ENCODE measurements around the gene C6.

C6 gene

DNA sequence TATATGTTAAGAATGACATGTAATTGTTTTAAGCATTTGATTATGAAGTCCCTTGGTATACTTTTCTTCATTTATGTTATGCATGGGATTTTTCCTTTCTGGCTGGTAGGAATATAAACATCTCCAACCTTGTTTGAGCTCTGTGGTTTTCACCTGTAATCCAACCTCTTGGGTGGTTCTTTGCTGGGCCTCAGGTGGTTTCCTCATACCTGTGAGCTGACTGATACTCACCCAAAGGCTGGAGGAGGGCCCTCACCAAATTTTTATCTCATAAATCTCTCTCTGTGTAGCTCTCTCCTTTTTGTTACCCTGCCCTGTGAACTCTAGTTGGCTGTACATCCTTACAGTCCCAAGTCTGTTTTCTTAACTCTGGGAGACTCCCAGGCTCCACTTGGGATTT, 39.8 kb upstream of the C6 start (continued):
- TF ChIP-seq, protein P1, sequence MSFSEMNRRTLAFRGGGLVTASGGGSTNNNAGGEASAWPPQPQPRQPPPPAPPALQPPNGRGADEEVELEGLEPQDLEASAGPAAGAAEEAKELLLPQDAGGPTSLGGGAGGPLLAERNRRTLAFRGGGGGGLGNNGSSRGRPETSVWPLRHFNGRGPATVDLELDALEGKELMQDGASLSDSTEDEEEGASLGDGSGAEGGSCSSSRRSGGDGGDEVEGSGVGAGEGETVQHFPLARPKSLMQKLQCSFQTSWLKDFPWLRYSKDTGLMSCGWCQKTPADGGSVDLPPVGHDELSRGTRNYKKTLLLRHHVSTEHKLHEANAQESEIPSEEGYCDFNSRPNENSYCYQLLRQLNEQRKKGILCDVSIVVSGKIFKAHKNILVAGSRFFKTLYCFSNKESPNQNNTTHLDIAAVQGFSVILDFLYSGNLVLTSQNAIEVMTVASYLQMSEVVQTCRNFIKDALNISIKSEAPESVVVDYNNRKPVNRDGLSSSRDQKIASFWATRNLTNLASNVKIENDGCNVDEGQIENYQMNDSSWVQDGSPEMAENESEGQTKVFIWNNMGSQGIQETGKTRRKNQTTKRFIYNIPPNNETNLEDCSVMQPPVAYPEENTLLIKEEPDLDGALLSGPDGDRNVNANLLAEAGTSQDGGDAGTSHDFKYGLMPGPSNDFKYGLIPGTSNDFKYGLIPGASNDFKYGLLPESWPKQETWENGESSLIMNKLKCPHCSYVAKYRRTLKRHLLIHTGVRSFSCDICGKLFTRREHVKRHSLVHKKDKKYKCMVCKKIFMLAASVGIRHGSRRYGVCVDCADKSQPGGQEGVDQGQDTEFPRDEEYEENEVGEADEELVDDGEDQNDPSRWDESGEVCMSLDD (tag by site-specific recombination; IDR thresholded peaks at IDR 0.05), result no peak

DNA sequence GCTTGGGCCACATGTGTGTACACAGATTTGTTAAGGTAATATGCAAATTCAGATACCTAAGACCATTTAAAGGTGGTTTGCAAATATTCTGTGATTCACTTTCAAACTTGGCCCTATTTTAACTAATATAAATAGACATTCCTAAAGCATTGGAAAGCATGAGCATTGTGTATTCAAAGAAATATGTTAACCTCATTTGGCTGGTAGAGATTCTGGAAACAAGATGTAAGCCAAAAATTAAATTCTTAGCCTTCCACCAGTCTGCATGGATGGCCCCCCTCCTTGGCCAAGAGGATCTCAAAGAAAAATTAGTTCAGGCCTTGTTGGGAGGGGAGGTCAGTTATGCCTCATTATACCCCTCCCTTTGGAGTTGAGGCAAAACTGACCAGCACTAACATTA, 38.7 kb upstream of the C6 start:
- no peaks in the 10 kb centered on the region for H3K4me1 ChIP-seq (ENCODE audit: control insufficient read depth, insufficient read depth, low read length)
- ChIA-PET POLR2A (no interaction called here), CTCF (no interaction called here)
- no peaks in the 10 kb centered on the region; the same call in 1 of the 2 replicates for H3K9me3 ChIP-seq (ENCODE audit: control insufficient read depth, insufficient read depth, low read depth, low read length)
- TF ChIP-seq ZNF248 (tag by site-specific recombination; IDR thresholded peaks at IDR 0.05), result no peak
- TF ChIP-seq ZNF138 (tag by site-specific recombination; IDR thresholded peaks at IDR 0.05; ENCODE audit: borderline replicate concordance), result no peak
- TF ChIP-seq, protein P2, sequence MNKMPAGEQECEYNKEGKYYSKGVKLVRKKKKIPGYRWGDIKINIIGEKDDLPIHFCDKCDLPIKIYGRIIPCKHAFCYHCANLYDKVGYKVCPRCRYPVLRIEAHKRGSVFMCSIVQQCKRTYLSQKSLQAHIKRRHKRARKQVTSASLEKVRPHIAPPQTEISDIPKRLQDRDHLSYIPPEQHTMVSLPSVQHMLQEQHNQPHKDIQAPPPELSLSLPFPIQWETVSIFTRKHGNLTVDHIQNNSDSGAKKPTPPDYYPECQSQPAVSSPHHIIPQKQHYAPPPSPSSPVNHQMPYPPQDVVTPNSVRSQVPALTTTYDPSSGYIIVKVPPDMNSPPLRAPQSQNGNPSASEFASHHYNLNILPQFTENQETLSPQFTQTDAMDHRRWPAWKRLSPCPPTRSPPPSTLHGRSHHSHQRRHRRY (tag by site-specific recombination; IDR thresholded peaks at IDR 0.05), result no peak
- TF ChIP-seq, protein P3, sequence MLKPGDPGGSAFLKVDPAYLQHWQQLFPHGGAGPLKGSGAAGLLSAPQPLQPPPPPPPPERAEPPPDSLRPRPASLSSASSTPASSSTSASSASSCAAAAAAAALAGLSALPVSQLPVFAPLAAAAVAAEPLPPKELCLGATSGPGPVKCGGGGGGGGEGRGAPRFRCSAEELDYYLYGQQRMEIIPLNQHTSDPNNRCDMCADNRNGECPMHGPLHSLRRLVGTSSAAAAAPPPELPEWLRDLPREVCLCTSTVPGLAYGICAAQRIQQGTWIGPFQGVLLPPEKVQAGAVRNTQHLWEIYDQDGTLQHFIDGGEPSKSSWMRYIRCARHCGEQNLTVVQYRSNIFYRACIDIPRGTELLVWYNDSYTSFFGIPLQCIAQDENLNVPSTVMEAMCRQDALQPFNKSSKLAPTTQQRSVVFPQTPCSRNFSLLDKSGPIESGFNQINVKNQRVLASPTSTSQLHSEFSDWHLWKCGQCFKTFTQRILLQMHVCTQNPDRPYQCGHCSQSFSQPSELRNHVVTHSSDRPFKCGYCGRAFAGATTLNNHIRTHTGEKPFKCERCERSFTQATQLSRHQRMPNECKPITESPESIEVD (tag by site-specific recombination; IDR thresholded peaks at IDR 0.05), result no peak
- no peak for TF ChIP-seq ZNF677 (tag by site-specific recombination; IDR thresholded peaks at IDR 0.05)
- TF ChIP-seq ZBTB48 (tag by site-specific recombination; IDR thresholded peaks at IDR 0.05), result no peak
- TF ChIP-seq PRDM1 (tag by site-specific recombination; IDR thresholded peaks at IDR 0.05), result no peak
- TF ChIP-seq ZNF394 (tag by site-specific recombination; IDR thresholded peaks at IDR 0.05; ENCODE audit: borderline replicate concordance), result no peak
- TF ChIP-seq ZNF658 (tag by site-specific recombination; IDR thresholded peaks at IDR 0.05), result no peak
- TF ChIP-seq, protein P4, sequence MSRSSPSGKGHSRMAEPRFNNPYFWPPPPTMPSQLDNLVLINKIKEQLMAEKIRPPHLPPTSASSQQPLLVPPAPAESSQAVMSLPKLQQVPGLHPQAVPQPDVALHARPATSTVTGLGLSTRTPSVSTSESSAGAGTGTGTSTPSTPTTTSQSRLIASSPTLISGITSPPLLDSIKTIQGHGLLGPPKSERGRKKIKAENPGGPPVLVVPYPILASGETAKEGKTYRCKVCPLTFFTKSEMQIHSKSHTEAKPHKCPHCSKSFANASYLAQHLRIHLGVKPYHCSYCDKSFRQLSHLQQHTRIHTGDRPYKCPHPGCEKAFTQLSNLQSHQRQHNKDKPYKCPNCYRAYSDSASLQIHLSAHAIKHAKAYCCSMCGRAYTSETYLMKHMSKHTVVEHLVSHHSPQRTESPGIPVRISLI (tag by site-specific recombination; IDR thresholded peaks at IDR 0.05), result no peak
- TF ChIP-seq SP2 (tag by site-specific recombination; IDR thresholded peaks at IDR 0.05), result no peak
- TF ChIP-seq ZNF311 (tag by site-specific recombination; IDR thresholded peaks at IDR 0.05; ENCODE audit: borderline replicate concordance), result no peak
- no peak overlapping the region for H3K27ac ChIP-seq (ENCODE audit: extremely low read depth, low read depth, low read length)
- no peak overlapping the region for H3K4me3 ChIP-seq (ENCODE audit: low read depth, low read length)
- H3K36me3 ChIP-seq (ENCODE audit: control insufficient read depth in 2 of 2, insufficient read depth in 1 of 2, low read length in 2 of 2), result no peaks in the 10 kb centered on the region

DNA sequence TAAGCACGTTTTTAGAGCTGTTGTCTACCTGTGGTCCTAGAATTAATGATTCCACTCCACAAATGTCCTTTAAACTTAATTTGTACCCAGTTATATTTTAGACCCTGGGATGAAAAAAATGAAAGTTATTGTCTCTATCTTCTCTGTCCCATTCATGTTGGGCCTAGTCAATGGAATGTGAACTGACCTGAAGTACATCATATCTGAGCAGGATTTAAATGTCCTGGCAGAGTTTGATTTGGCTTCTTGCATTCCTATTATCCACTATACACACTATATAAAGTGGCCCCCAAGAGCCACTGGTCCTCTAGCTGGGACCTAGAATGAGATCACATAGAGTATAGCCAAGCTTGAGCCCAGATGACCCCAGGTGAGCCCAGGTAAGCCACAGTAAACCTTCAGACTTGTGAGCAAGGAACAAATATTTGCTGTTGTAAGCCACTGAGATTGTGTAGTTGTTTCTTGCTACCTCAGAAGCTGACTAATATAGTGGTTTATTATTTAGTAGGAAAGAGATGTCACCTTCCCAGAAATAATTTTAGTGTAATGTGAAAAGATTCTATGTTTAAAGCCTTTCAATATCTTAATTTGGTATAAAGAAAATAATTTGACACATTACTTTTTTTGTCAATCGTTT, 37.1 kb upstream of the C6 start:
- POLR2A ChIA-PET, result no interaction called here

More for the DNA sequence above, 37.1 kb upstream of the C6 start:
- H3K36me3 ChIP-seq (ENCODE audit: control insufficient read depth in 2 of 2, insufficient read depth in 1 of 2, low read length in 2 of 2), result no peaks in the 10 kb centered on the region
- H3K4me1 ChIP-seq (ENCODE audit: control insufficient read depth, insufficient read depth, low read length), result no peaks in the 10 kb centered on the region
- H3K4me3 ChIP-seq (ENCODE audit: low read depth, low read length), result no peak overlapping the region
- H3K27ac ChIP-seq (ENCODE audit: extremely low read depth, low read depth, low read length), result no peak overlapping the region
- CTCF ChIA-PET, result interaction anchor here (0.7 kb wide), 1 partner anchor 345 kb away, joined by 3 read pairs; no protein-coding TSS in a partner anchor
- no peaks in the 10 kb centered on the region; the same call in 1 of the 2 replicates for H3K9me3 ChIP-seq (ENCODE audit: control insufficient read depth, insufficient read depth, low read depth, low read length)
- TF ChIP-seq ZNF501 (tag by site-specific recombination; IDR thresholded peaks at IDR 0.05), result no peak
- no peak for TF ChIP-seq ZNF596 (tag by site-specific recombination; IDR thresholded peaks at IDR 0.05)
- TF ChIP-seq, protein P5, sequence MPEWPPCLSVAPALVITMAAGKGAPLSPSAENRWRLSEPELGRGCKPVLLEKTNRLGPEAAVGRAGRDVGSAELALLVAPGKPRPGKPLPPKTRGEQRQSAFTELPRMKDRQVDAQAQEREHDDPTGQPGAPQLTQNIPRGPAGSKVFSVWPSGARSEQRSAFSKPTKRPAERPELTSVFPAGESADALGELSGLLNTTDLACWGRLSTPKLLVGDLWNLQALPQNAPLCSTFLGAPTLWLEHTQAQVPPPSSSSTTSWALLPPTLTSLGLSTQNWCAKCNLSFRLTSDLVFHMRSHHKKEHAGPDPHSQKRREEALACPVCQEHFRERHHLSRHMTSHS (tag by site-specific recombination; IDR thresholded peaks at IDR 0.05), result no peak
- TF ChIP-seq ZNF202 (tag by site-specific recombination; IDR thresholded peaks at IDR 0.05; ENCODE audit: borderline replicate concordance), result no peak
- TF ChIP-seq ZNF266 (tag by site-specific recombination; IDR thresholded peaks at IDR 0.05; ENCODE audit: low read depth), result no peak
- TF ChIP-seq ZNF426 (tag by site-specific recombination; IDR thresholded peaks at IDR 0.05), result no peak
- TF ChIP-seq ZNF48 (tag by site-specific recombination; IDR thresholded peaks at IDR 0.05), result no peak
- no peak for TF ChIP-seq ZNF610 (tag by site-specific recombination; IDR thresholded peaks at IDR 0.05; ENCODE audit: borderline replicate concordance)
- TF ChIP-seq, protein P6, sequence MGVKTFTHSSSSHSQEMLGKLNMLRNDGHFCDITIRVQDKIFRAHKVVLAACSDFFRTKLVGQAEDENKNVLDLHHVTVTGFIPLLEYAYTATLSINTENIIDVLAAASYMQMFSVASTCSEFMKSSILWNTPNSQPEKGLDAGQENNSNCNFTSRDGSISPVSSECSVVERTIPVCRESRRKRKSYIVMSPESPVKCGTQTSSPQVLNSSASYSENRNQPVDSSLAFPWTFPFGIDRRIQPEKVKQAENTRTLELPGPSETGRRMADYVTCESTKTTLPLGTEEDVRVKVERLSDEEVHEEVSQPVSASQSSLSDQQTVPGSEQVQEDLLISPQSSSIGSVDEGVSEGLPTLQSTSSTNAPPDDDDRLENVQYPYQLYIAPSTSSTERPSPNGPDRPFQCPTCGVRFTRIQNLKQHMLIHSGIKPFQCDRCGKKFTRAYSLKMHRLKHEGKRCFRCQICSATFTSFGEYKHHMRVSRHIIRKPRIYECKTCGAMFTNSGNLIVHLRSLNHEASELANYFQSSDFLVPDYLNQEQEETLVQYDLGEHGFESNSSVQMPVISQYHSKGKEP (tag by site-specific recombination; IDR thresholded peaks at IDR 0.05), result no peak

All from HEK293 (cell line).